HepG2 (cell line): ENCODE measurements around the gene TMEM187. TPM values are rescaled to one million over a fixed set of nuclear protein-coding genes. Genes with fewer than 3 reads are reported as not detected.

Experiments used
- ATAC-seq: fragments of 200-7000 bp; cut with Tn5 transposase; 3 replicates; pipeline ENCODE4 v1.9.1; 2020; ENCODE audit warnings: mild to moderate bottlenecking, moderate library complexity
- BruUV-seq: library from RNA; stranded (reverse); fragments of 400-500 nt; replicated peaks from 2 replicates; lab custom pipeline; 2021; lab: Mats Ljungman, UMichigan
- CTCF ChIA-PET: fragments of 300-600 bp; formaldehyde crosslinking; extraction: SDS; loops from one replicate; lab custom pipeline; 2021; ENCODE audit warnings: low total read pairs, inconsistent platforms, low intra/inter-chr PET ratio; lab: Yijun Ruan, JAX
- POLR2A ChIA-PET: fragments of 350-600 bp; sonication (Branson Sonifier 250); formaldehyde crosslinking; loops from one replicate; lab custom pipeline; 2020; ENCODE audit warnings: antibody characterized with exemption, inconsistent platforms; lab: Yijun Ruan, JAX
- DNase-seq: peaks from one replicate; pipeline ENCODE4 v3.0.0-alpha.2; 2015; ENCODE audit warnings: low spot score
- FAIRE-seq: peaks from 3 replicates; lab custom pipeline; 2011; peaks lifted over from hg19 to GRCh38; lab: Jason Lieb, UNC
- H2AFZ ChIP-seq: one replicate; pipeline ENCODE4 v1.6.1; 2011; ENCODE audit warnings: low read length, inconsistent platforms
- H3K27ac ChIP-seq: fragments of 300-600 bp; 3 replicates; pipeline ENCODE4 v1.8.0; 2011; ENCODE audit warnings: mixed run types, mild to moderate bottlenecking, mixed read lengths, low read length, inconsistent platforms; ENCODE audit not compliant: insufficient read depth; ENCODE audit errors: extremely low read length
- H3K27me3 ChIP-seq, 2 experiments: fragments of 200-600 bp in 1 of 2; 2 replicates in 1 of 2; 3 replicates in 1 of 2; pipeline versions ENCODE4 v1.6.0 to v1.8.0; 2011; ENCODE audit warnings: low read length in 2 of 2, mild to moderate bottlenecking in 2 of 2, moderate library complexity in 2 of 2, inconsistent platforms in 1 of 2; ENCODE audit not compliant: insufficient read depth in 2 of 2, control insufficient read depth in 1 of 2
- H3K36me3 ChIP-seq, 2 experiments: fragments of 200-600 bp in 1 of 2; replicated peaks in 1 of 2; 2 replicates in 1 of 2; 3 replicates in 1 of 2; pipeline versions ENCODE4 v1.5.1 to v1.8.0; 2011; ENCODE audit warnings: low read length in 2 of 2, inconsistent platforms in 1 of 2; ENCODE audit not compliant: insufficient read depth in 2 of 2, control insufficient read depth in 1 of 2
- H3K4me1 ChIP-seq: 2 replicates; pipeline ENCODE4 v1.5.1; 2012; ENCODE audit warnings: low read length, inconsistent platforms; ENCODE audit not compliant: insufficient read depth
- H3K4me2 ChIP-seq: 2 replicates; pipeline ENCODE4 v1.6.0; 2011; ENCODE audit warnings: low read depth, low read length, inconsistent platforms
- H3K4me3 ChIP-seq, 3 experiments: fragments of 200-600 bp in 1 of 3; sonication (generic), shearing (Covaris generic) in 1 of 3; replicated peaks in 1 of 3; 2 replicates each; pipeline ENCODE4 v1.5.1; 2011 to 2016; ENCODE audit warnings: low read length in 3 of 3, inconsistent platforms in 2 of 3, low read depth in 2 of 3, mild to moderate bottlenecking in 2 of 3, control low read depth in 1 of 3, mixed read lengths in 1 of 3; ENCODE audit not compliant: insufficient read depth in 1 of 3
- H3K79me2 ChIP-seq: one replicate; pipeline ENCODE4 v1.6.1; 2011; ENCODE audit warnings: low read length, inconsistent platforms; ENCODE audit not compliant: insufficient read depth
- H3K9ac ChIP-seq: 2 replicates; pipeline ENCODE4 v1.6.0; 2011; ENCODE audit warnings: mild to moderate bottlenecking, low read depth, low read length, inconsistent platforms; ENCODE audit not compliant: insufficient read depth
- H3K9me3 ChIP-seq: 2 replicates; pipeline ENCODE4 v1.5.1; 2012; ENCODE audit warnings: mild to moderate bottlenecking, low read length
- H4K20me1 ChIP-seq: 2 replicates; pipeline ENCODE4 v1.6.0; 2011; ENCODE audit warnings: inconsistent platforms, mild to moderate bottlenecking, low read length, moderate library complexity; ENCODE audit not compliant: insufficient read depth
- AGO2 ChIP-seq: fragments of 200-400 bp; formaldehyde crosslinking; optimal IDR thresholded peaks from 2 replicates; pipeline ENCODE3; 2017; ENCODE audit warnings: mild to moderate bottlenecking, low read depth, low read length, moderate library complexity
- ARID4A ChIP-seq: sonication (generic); formaldehyde crosslinking; IDR thresholded peaks from 2 replicates; pipeline ENCODE4 v1.5.0; 2020; ENCODE audit warnings: mild to moderate bottlenecking, missing genetic modification reagents, borderline replicate concordance
- DNMT1 ChIP-seq: sonication (generic); formaldehyde crosslinking; IDR thresholded peaks from 2 replicates; pipeline ENCODE4 v1.5.1; 2020; ENCODE audit warnings: mild to moderate bottlenecking, missing genetic modification reagents
- FOXA3 ChIP-seq: IDR thresholded peaks from 2 replicates; pipeline ENCODE4 v1.6.1; 2016; ENCODE audit warnings: missing genetic modification reagents, missing compliant biosample characterization
- GABPB1 ChIP-seq: IDR thresholded peaks from 2 replicates; pipeline ENCODE4 v1.6.1; 2016; ENCODE audit warnings: mild to moderate bottlenecking, missing genetic modification reagents, moderate library complexity, missing compliant biosample characterization
- KDM5A ChIP-seq: fragments of 200-600 bp; sonication (generic); IDR thresholded peaks from 2 replicates; pipeline ENCODE4 v1.7.0; 2018; ENCODE audit warnings: antibody characterized with exemption, mild to moderate bottlenecking, low read length, borderline replicate concordance
- NCOA1 ChIP-seq: sonication (generic); formaldehyde crosslinking; IDR thresholded peaks from 2 replicates; pipeline ENCODE4 v1.9.0; 2021; ENCODE audit warnings: missing genetic modification reagents
- PAWR ChIP-seq: sonication (generic); formaldehyde crosslinking; IDR thresholded peaks from 2 replicates; pipeline ENCODE4 v1.4.0; 2020; ENCODE audit warnings: missing genetic modification reagents, mild to moderate bottlenecking, borderline replicate concordance
- PHF8 ChIP-seq: sonication (generic); formaldehyde crosslinking; IDR thresholded peaks from 2 replicates; pipeline ENCODE4 v1.5.0; 2020; ENCODE audit warnings: missing genetic modification reagents
- TEAD3 ChIP-seq: optimal IDR thresholded peaks from 2 replicates; pipeline ENCODE3; 2016; ENCODE audit warnings: borderline replicate concordance
- UBTF ChIP-seq: sonication (generic); formaldehyde crosslinking; IDR thresholded peaks from 2 replicates; pipeline ENCODE4 v1.4.0; 2020; ENCODE audit warnings: mild to moderate bottlenecking, missing genetic modification reagents
- ZNF432 ChIP-seq: sonication (generic); formaldehyde crosslinking; IDR thresholded peaks from 2 replicates; pipeline ENCODE4 v1.5.0; 2020; ENCODE audit warnings: missing genetic modification reagents, mild to moderate bottlenecking, borderline replicate concordance
- ZNF484 ChIP-seq: sonication (generic); formaldehyde crosslinking; IDR thresholded peaks from 2 replicates; pipeline ENCODE4 v1.5.1; 2020; ENCODE audit warnings: mild to moderate bottlenecking, low read depth, missing genetic modification reagents, borderline replicate concordance
- WGBS: methylation state at CpG from one replicate; pipeline ENCODE4 v1.1.6; 2017; ENCODE audit warnings: low lambda C conversion rate; 5-methylcytosine and 5-hydroxymethylcytosine counted together
- in situ Hi-C: cut with HindIII; loops from 2 replicates; pipeline ENCODE4 v1.10.0; 2017; ENCODE audit warnings: low pct_unique_long_range_greater_than_20kb; ENCODE audit not compliant: extremely low pct_ligation_motif_present
- intact Hi-C: fragments of 100-400 bp; cut with micrococcal nuclease; formaldehyde crosslinking; loops from one replicate; pipeline ENCODE4 v1.10.0; 2022; ENCODE audit not compliant: unreplicated experiment
- polyA plus RNA-seq, 8 experiments: library from polyadenylated mRNA; depleted of rRNA in 3 of 8; stranded (reverse) in 7 of 8; unstranded in 1 of 8; fragments of >200 nt; fragmentation: Illumina TruSeq in 4 of 8; extraction: Trizol in 4 of 8; gene quantifications; 2 replicates each; pipeline versions ENCODE4 v1.2.1 to v1.2.3, GENCODE V29; 2011 to 2016; ENCODE audit warnings: low read depth in 4 of 8, missing spikeins in 1 of 8, mixed read lengths in 1 of 8; ENCODE audit not compliant: insufficient read depth in 1 of 8
- total RNA-seq, 5 experiments: library from RNA; depleted of rRNA; stranded (reverse); fragments of >200 nt; fragmentation: Illumina TruSeq; extraction: Trizol; gene quantifications; 2 replicates each; pipeline ENCODE4 v1.2.3, GENCODE V29; 2016; ENCODE audit warnings: low read depth in 1 of 5
- TF ChIP-seq, protein P1 (sequence below): sonication (generic); formaldehyde crosslinking; IDR thresholded peaks from 2 replicates; pipeline ENCODE4 v1.5.0; 2020; ENCODE audit warnings: mild to moderate bottlenecking, missing genetic modification reagents

Gene TMEM187
- total and polyA plus RNA-seq, 2 of the 13 experiments (the other 11 are each of a cell fraction or from before 2014, with no cell fraction given): 2.2 to 6.2 TPM

- TF ChIP-seq UBTF (CRISPR knock-in tag) (peak; percentile 36; the same call in 1 of the 2 replicates), AGO2 (peak; percentile 30), ZNF484 (CRISPR knock-in tag) (no peak), NCOA1 (CRISPR knock-in tag) (no peak), DNMT1 (CRISPR knock-in tag) (no peak)
- TF ChIP-seq, protein P1, sequence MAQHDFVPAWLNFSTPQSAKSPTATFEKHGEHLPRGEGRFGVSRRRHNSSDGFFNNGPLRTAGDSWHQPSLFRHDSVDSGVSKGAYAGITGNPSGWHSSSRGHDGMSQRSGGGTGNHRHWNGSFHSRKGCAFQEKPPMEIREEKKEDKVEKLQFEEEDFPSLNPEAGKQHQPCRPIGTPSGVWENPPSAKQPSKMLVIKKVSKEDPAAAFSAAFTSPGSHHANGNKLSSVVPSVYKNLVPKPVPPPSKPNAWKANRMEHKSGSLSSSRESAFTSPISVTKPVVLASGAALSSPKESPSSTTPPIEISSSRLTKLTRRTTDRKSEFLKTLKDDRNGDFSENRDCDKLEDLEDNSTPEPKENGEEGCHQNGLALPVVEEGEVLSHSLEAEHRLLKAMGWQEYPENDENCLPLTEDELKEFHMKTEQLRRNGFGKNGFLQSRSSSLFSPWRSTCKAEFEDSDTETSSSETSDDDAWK (CRISPR knock-in tag): no peak
Measured at GRCh38 chrX:153934148-153934761, 38.3 kb upstream of the TMEM187 start (continued).

DNA sequence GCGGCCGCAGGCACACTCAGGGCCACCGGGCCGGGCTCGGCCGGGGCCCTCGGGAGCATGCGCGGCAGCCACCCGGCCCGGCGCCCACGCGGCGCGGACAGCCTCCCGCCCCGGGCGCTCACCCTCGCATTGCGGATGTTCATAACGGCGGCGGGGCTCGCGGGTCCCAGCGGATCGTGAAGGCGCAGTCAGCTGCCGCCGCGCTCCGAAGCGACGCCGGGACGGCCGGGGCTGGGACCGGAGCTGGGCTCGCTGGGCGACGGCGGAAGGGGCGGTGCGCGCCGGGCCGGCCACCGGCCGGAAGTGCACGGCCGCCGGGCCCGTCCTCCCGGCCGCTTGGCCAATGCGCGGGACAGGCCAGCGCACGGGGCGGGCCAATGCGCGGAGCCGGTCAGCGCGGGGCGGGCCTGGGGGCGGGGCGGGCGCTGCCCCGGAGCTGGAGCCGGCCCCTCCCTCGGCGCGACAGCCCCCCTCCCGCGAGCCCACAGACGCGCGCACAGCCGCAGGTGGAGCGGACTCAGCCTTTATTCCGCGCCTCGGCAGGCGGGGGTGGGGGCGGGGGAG is 37.7 kb upstream of the TMEM187 start, which contains the start of gene NAA10:
Gene NAA10 (minus strand): TSS at position 276 of the 564 bp plus-strand sequence. CDS start 133 bp downstream, at position 143.
- H4K20me1 ChIP-seq: no peaks in the 10 kb centered on the region
- H2AFZ ChIP-seq: no peak within 1 kb of the TSS
- H3K27ac ChIP-seq: peak within 1 kb of the TSS; percentile 64
- no peaks in the 10 kb centered on the region for H3K27me3 ChIP-seq
- intact Hi-C loops (no loop called here), in situ Hi-C loops (no loop called here)
- no peaks in the 10 kb centered on the region for H3K9me3 ChIP-seq
- peaks cover 7% of the 10 kb centered on the region for H3K4me1 ChIP-seq
- ChIA-PET POLR2A (interaction anchor here (0.8 to 2.6 kb wide), 7 partner anchors 9 to 208 kb away, joined by 4 to 20 read pairs (median 5); partner anchors contain the start of genes ARHGAP4, HCFC1 and RENBP), CTCF (no interaction called here)
- H3K4me3 ChIP-seq: peak within 1 kb of the TSS; percentile 67 to 81 (median 80)
- H3K79me2 ChIP-seq: peaks cover 9% of the 10 kb centered on the region
- H3K9ac ChIP-seq: peak within 1 kb of the TSS; percentile 78
- ATAC-seq: peak; percentile 94
- peak within 1 kb of the TSS; percentile 76 for H3K4me2 ChIP-seq
- BruUV-seq: no TSS peak
- H3K36me3 ChIP-seq: peaks cover 0 to 8% of the 10 kb centered on the region in 2 experiments; a peak in 1 of 5 replicates
- no peak for FAIRE-seq
- DNase-seq: peak; percentile 32
- no CpG with 5 or more reads among the region's 87 CpGs for WGBS
- no peak for TF ChIP-seq KDM5A
- TF ChIP-seq FOXA3 (CRISPR knock-in tag): no peak
- peak; percentile 44 for TF ChIP-seq PHF8 (CRISPR knock-in tag)
- peak; percentile 28 for TF ChIP-seq AGO2
- peak; percentile 31; the same call in 1 of the 2 replicates for TF ChIP-seq ARID4A
- no peak for TF ChIP-seq TEAD3 (CRISPR knock-in tag)
- peak; percentile 72 for TF ChIP-seq GABPB1
- TF ChIP-seq ZNF432: no peak
- TF ChIP-seq PAWR: no peak
